HepG2 (cell line): ENCODE measurements around the gene PEPD. TPM values are rescaled to one million over a fixed set of nuclear protein-coding genes. Genes with fewer than 3 reads are reported as not detected.

Source experiments
- CCAR2 ChIP-seq: fragments of 200-400 bp; formaldehyde crosslinking; optimal IDR thresholded peaks from 2 replicates; pipeline ENCODE3; 2018; ENCODE audit warnings: low read depth, mild to moderate bottlenecking, low read length, moderate library complexity
- CHD2 ChIP-seq: IDR thresholded peaks from 2 replicates; pipeline ENCODE4 v1.6.1; 2011; ENCODE audit warnings: low read depth, low read length, improper control_type of control experiment
- FOXK1 ChIP-seq: sonication (generic); formaldehyde crosslinking; IDR thresholded peaks from 2 replicates; pipeline ENCODE4 v1.4.0; 2020; ENCODE audit warnings: low read depth, missing genetic modification reagents, borderline replicate concordance
- GATAD2A ChIP-seq: IDR thresholded peaks from 2 replicates; pipeline ENCODE4 v1.6.1; 2016
- HDAC2 ChIP-seq: sonication (generic); formaldehyde crosslinking; IDR thresholded peaks from 2 replicates; pipeline ENCODE4 v1.4.0; 2020; ENCODE audit warnings: missing genetic modification reagents
- IRF2 ChIP-seq: IDR thresholded peaks from 2 replicates; pipeline ENCODE4 v1.6.1; 2018; ENCODE audit warnings: missing genetic modification reagents, missing compliant biosample characterization
- KDM2A ChIP-seq: sonication (generic); formaldehyde crosslinking; IDR thresholded peaks from 2 replicates; pipeline ENCODE4 v1.4.0; 2020; ENCODE audit warnings: low read depth, missing genetic modification reagents, borderline replicate concordance
- MEIS2 ChIP-seq: sonication (generic); formaldehyde crosslinking; IDR thresholded peaks from 2 replicates; pipeline ENCODE4 v1.9.0; 2021; ENCODE audit warnings: mild to moderate bottlenecking, missing genetic modification reagents
- MYC ChIP-seq: sonication (generic); formaldehyde crosslinking; IDR thresholded peaks from 2 replicates; pipeline ENCODE4 v1.9.0; 2021; ENCODE audit warnings: missing genetic modification reagents, borderline replicate concordance
- NCOA2 ChIP-seq: sonication (generic); formaldehyde crosslinking; IDR thresholded peaks from 2 replicates; pipeline ENCODE4 v1.8.0; 2022; ENCODE audit warnings: inconsistent platforms
- POLR2G ChIP-seq: fragments of 200-400 bp; formaldehyde crosslinking; IDR thresholded peaks from 2 replicates; pipeline ENCODE4 v1.6.1; 2018; ENCODE audit warnings: mild to moderate bottlenecking, low read depth, low read length, moderate library complexity
- SAP130 ChIP-seq: IDR thresholded peaks from 2 replicates; pipeline ENCODE4 v1.6.1; 2016; ENCODE audit warnings: low read depth
- SP5 ChIP-seq: IDR thresholded peaks from 2 replicates; pipeline ENCODE4 v1.6.1; 2016; ENCODE audit warnings: low read depth, borderline replicate concordance
- TOPORS ChIP-seq: sonication (generic); formaldehyde crosslinking; IDR thresholded peaks from 2 replicates; pipeline ENCODE4 v1.8.0; 2023; ENCODE audit warnings: mild to moderate bottlenecking, missing genetic modification reagents
- ZFP36 ChIP-seq: fragments of 150-350 bp; IDR thresholded peaks from 2 replicates; pipeline ENCODE4 v1.6.1; 2018; ENCODE audit warnings: borderline replicate concordance, low read length, low read depth; ENCODE audit not compliant: partially characterized antibody
- ZNF331 ChIP-seq: sonication (generic); formaldehyde crosslinking; IDR thresholded peaks from 2 replicates; pipeline ENCODE4 v1.4.0; 2020; ENCODE audit warnings: missing genetic modification reagents
- ZNF337 ChIP-seq: sonication (generic); formaldehyde crosslinking; IDR thresholded peaks from 2 replicates; pipeline ENCODE4 v1.5.1; 2020; ENCODE audit warnings: missing genetic modification reagents, low read depth, mild to moderate bottlenecking, borderline replicate concordance
- ZNF33B ChIP-seq: sonication (generic); formaldehyde crosslinking; IDR thresholded peaks from 2 replicates; pipeline ENCODE4 v1.5.1; 2020; ENCODE audit warnings: mild to moderate bottlenecking, missing genetic modification reagents
- ZNF746 ChIP-seq: sonication (generic); formaldehyde crosslinking; IDR thresholded peaks from 2 replicates; pipeline ENCODE4 v1.8.0; 2022; ENCODE audit warnings: mild to moderate bottlenecking, missing genetic modification reagents
- ZNF766 ChIP-seq: sonication (generic); formaldehyde crosslinking; IDR thresholded peaks from 2 replicates; pipeline ENCODE4 v1.5.0; 2020; ENCODE audit warnings: missing genetic modification reagents, borderline replicate concordance
- polyA plus RNA-seq, 8 experiments: library from polyadenylated mRNA; depleted of rRNA in 3 of 8; stranded (reverse) in 7 of 8; unstranded in 1 of 8; fragments of >200 nt; fragmentation: Illumina TruSeq in 4 of 8; extraction: Trizol in 4 of 8; gene quantifications; 2 replicates each; pipeline versions ENCODE4 v1.2.1 to v1.2.3, GENCODE V29; 2011 to 2016; ENCODE audit warnings: low read depth in 4 of 8, missing spikeins in 1 of 8, mixed read lengths in 1 of 8; ENCODE audit not compliant: insufficient read depth in 1 of 8
- total RNA-seq, 5 experiments: library from RNA; depleted of rRNA; stranded (reverse); fragments of >200 nt; fragmentation: Illumina TruSeq; extraction: Trizol; gene quantifications; 2 replicates each; pipeline ENCODE4 v1.2.3, GENCODE V29; 2016; ENCODE audit warnings: low read depth in 1 of 5
- TF ChIP-seq, protein P1 (sequence below), 2 experiments: IDR thresholded peaks; 2 replicates each; pipeline ENCODE4 v1.6.1; 2011 to 2012; ENCODE audit warnings: low read length in 2 of 2, borderline replicate concordance in 1 of 2, low read depth in 1 of 2, mild to moderate bottlenecking in 1 of 2, moderate library complexity in 1 of 2
- TF ChIP-seq, protein P2 (sequence below): sonication (generic); formaldehyde crosslinking; IDR thresholded peaks from 2 replicates; pipeline ENCODE4 v1.5.0; 2020; ENCODE audit warnings: mild to moderate bottlenecking, missing genetic modification reagents
- TF ChIP-seq, protein P3 (sequence below): sonication (generic); formaldehyde crosslinking; IDR thresholded peaks from 2 replicates; pipeline ENCODE4 v1.4.0; 2020; ENCODE audit warnings: mild to moderate bottlenecking, missing genetic modification reagents

PEPD gene
- total and polyA plus RNA-seq, 2 of the 13 experiments (the other 11 are each of a cell fraction or from before 2014, with no cell fraction given) = 60.7 to 75.1 TPM

- TF ChIP-seq, protein P1, sequence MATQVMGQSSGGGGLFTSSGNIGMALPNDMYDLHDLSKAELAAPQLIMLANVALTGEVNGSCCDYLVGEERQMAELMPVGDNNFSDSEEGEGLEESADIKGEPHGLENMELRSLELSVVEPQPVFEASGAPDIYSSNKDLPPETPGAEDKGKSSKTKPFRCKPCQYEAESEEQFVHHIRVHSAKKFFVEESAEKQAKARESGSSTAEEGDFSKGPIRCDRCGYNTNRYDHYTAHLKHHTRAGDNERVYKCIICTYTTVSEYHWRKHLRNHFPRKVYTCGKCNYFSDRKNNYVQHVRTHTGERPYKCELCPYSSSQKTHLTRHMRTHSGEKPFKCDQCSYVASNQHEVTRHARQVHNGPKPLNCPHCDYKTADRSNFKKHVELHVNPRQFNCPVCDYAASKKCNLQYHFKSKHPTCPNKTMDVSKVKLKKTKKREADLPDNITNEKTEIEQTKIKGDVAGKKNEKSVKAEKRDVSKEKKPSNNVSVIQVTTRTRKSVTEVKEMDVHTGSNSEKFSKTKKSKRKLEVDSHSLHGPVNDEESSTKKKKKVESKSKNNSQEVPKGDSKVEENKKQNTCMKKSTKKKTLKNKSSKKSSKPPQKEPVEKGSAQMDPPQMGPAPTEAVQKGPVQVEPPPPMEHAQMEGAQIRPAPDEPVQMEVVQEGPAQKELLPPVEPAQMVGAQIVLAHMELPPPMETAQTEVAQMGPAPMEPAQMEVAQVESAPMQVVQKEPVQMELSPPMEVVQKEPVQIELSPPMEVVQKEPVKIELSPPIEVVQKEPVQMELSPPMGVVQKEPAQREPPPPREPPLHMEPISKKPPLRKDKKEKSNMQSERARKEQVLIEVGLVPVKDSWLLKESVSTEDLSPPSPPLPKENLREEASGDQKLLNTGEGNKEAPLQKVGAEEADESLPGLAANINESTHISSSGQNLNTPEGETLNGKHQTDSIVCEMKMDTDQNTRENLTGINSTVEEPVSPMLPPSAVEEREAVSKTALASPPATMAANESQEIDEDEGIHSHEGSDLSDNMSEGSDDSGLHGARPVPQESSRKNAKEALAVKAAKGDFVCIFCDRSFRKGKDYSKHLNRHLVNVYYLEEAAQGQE (IDR thresholded peaks at IDR 0.05; ENCODE audit: borderline replicate concordance in 1 of 2, low read depth in 1 of 2, low read length in 2 of 2) = peak; percentile 23 to 82
- TF ChIP-seq MEIS2 (CRISPR knock-in tag) = no peak
- TF ChIP-seq GATAD2A = peak; percentile 23; the same call in 1 of the 2 replicates
- TF ChIP-seq POLR2G = no peak; the same call in 1 of the 2 replicates
- no peak for TF ChIP-seq FOXK1
- TF ChIP-seq CCAR2 = no peak
- TF ChIP-seq ZNF746 (CRISPR knock-in tag) = peak; percentile 42; the same call in 1 of the 2 replicates
- TF ChIP-seq KDM2A (CRISPR knock-in tag) = peak; percentile 42; the same call in 1 of the 2 replicates
- TF ChIP-seq HDAC2 (CRISPR knock-in tag) = peak; percentile 55; the same call in 1 of the 2 replicates
- peak; percentile 63; the same call in 1 of the 2 replicates for TF ChIP-seq ZNF33B
- no peak for TF ChIP-seq NCOA2 (CRISPR knock-in tag)
- TF ChIP-seq SP5 (CRISPR knock-in tag) = peak; percentile 63; the same call in 1 of the 2 replicates
- peak; percentile 51 for TF ChIP-seq SAP130 (CRISPR knock-in tag)
- TF ChIP-seq ZNF337 (CRISPR knock-in tag) = no peak
- TF ChIP-seq IRF2 = no peak
- 0 out of 2 replicates have a peak, but pooled peaks have one; percentile 3 for TF ChIP-seq ZNF766 (CRISPR knock-in tag)
- TF ChIP-seq, protein P2, sequence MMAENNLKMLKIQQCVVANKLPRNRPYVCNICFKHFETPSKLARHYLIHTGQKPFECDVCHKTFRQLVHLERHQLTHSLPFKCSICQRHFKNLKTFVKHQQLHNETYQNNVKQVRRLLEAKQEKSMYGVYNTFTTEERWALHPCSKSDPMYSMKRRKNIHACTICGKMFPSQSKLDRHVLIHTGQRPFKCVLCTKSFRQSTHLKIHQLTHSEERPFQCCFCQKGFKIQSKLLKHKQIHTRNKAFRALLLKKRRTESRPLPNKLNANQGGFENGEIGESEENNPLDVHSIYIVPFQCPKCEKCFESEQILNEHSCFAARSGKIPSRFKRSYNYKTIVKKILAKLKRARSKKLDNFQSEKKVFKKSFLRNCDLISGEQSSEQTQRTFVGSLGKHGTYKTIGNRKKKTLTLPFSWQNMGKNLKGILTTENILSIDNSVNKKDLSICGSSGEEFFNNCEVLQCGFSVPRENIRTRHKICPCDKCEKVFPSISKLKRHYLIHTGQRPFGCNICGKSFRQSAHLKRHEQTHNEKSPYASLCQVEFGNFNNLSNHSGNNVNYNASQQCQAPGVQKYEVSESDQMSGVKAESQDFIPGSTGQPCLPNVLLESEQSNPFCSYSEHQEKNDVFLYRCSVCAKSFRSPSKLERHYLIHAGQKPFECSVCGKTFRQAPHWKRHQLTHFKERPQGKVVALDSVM (CRISPR knock-in tag) = peak; percentile 15; the same call in 1 of the 2 replicates
- peak; percentile 35; the same call in 1 of the 2 replicates for TF ChIP-seq MYC (CRISPR knock-in tag)
- no peak for TF ChIP-seq TOPORS (CRISPR knock-in tag)
- 0 out of 2 replicates have a peak, but pooled peaks have one; percentile 14 for TF ChIP-seq ZNF331 (CRISPR knock-in tag)
- no peak for TF ChIP-seq CHD2
- no peak for TF ChIP-seq ZFP36
- TF ChIP-seq, protein P3, sequence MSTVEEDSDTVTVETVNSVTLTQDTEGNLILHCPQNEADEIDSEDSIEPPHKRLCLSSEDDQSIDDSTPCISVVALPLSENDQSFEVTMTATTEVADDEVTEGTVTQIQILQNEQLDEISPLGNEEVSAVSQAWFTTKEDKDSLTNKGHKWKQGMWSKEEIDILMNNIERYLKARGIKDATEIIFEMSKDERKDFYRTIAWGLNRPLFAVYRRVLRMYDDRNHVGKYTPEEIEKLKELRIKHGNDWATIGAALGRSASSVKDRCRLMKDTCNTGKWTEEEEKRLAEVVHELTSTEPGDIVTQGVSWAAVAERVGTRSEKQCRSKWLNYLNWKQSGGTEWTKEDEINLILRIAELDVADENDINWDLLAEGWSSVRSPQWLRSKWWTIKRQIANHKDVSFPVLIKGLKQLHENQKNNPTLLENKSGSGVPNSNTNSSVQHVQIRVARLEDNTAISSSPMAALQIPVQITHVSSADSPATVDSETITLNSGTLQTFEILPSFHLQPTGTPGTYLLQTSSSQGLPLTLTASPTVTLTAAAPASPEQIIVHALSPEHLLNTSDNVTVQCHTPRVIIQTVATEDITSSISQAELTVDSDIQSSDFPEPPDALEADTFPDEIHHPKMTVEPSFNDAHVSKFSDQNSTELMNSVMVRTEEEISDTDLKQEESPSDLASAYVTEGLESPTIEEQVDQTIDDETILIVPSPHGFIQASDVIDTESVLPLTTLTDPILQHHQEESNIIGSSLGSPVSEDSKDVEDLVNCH = no peak
Observed at GRCh38 chr19:33393286-33394005, 128.1 kb downstream of the PEPD start (continued).
